Mesendoderm (in vitro differentiated cells): Measurements from ENCODE around the gene SNAPC2.

ENCODE experiments used
- DNase-seq: peaks from one replicate; pipeline ENCODE4 v3.0.0; 2013
- H2AK5ac ChIP-seq: 2 replicates; pipeline ENCODE4 v1.6.1; 2013; ENCODE audit warnings: low read length, inconsistent platforms
- H2BK120ac ChIP-seq: 2 replicates; pipeline ENCODE4 v1.6.1; 2013; ENCODE audit warnings: low read depth, mild to moderate bottlenecking, low read length, moderate library complexity, mixed read lengths
- H2BK15ac ChIP-seq: replicated peaks from 2 replicates; pipeline ENCODE4 v1.6.1; 2013; ENCODE audit warnings: low read depth, mild to moderate bottlenecking, moderate library complexity
- H2BK5ac ChIP-seq: 2 replicates; pipeline ENCODE4 v1.6.1; 2013; ENCODE audit warnings: low read length, inconsistent platforms
- H3K18ac ChIP-seq: 2 replicates; pipeline ENCODE4 v1.6.1; 2013; ENCODE audit warnings: mild to moderate bottlenecking, low read length, mixed read lengths
- H3K23ac ChIP-seq: one replicate; pipeline ENCODE4 v1.6.1; 2013; ENCODE audit warnings: low read length
- H3K27ac ChIP-seq: 2 replicates; pipeline ENCODE4 v1.5.1; 2013; ENCODE audit warnings: low read depth, mild to moderate bottlenecking, inconsistent platforms, low read length, moderate library complexity
- H3K27me3 ChIP-seq: 2 replicates; pipeline ENCODE4 v1.6.1; 2013; ENCODE audit warnings: low read length, control low read depth, mild to moderate bottlenecking, inconsistent platforms; ENCODE audit not compliant: insufficient read depth, poor library complexity
- H3K36me3 ChIP-seq: 2 replicates; pipeline ENCODE4 v1.6.1; 2013; ENCODE audit warnings: low read length, inconsistent platforms; ENCODE audit not compliant: control insufficient read depth, insufficient read depth
- H3K4ac ChIP-seq: one replicate; pipeline ENCODE4 v1.6.1; 2013; ENCODE audit warnings: low read depth, mild to moderate bottlenecking, low read length, moderate library complexity
- H3K4me1 ChIP-seq: 2 replicates; pipeline ENCODE4 v1.6.1; 2013; ENCODE audit warnings: low read depth, low read length, inconsistent platforms; ENCODE audit not compliant: control insufficient read depth
- H3K4me2 ChIP-seq: 2 replicates; pipeline ENCODE4 v1.6.1; 2013; ENCODE audit warnings: low read length
- H3K4me3 ChIP-seq: 2 replicates; pipeline ENCODE4 v1.5.1; 2013; ENCODE audit warnings: mild to moderate bottlenecking, low read length
- H3K56ac ChIP-seq: one replicate; pipeline ENCODE4 v1.6.1; 2013; ENCODE audit warnings: low read length
- H3K79me1 ChIP-seq: 2 replicates; pipeline ENCODE4 v1.6.1; 2013; ENCODE audit warnings: low read length, inconsistent platforms
- H3K79me2 ChIP-seq: 2 replicates; pipeline ENCODE4 v1.6.1; 2013; ENCODE audit warnings: mild to moderate bottlenecking, low read length; ENCODE audit not compliant: control insufficient read depth, insufficient read depth
- H3K9ac ChIP-seq: 2 replicates; pipeline ENCODE4 v1.6.1; 2013; ENCODE audit warnings: low read length, inconsistent platforms
- H4K5ac ChIP-seq: one replicate; pipeline ENCODE4 v1.6.1; 2013; ENCODE audit warnings: low read length
- H4K8ac ChIP-seq: one replicate; pipeline ENCODE4 v1.6.1; 2013; ENCODE audit warnings: low read depth, mild to moderate bottlenecking, control low read depth, low read length, moderate library complexity
- WGBS: extraction: QIAGEN DNeasy Blood & Tissue Kit; methylation state at CpG from one replicate; pipeline ENCODE4 v1.1.7; 2013; ENCODE audit warnings: low lambda C conversion rate, missing lambda C conversion rate; ENCODE audit not compliant: insufficient coverage; ENCODE audit errors: extremely low coverage; 5-methylcytosine and 5-hydroxymethylcytosine counted together

Gene SNAPC2

GRCh38 chr19:7905859-7906258 is 14.3 kb upstream of the SNAPC2 start:
- no peak overlapping the region for H4K5ac ChIP-seq
- no peak overlapping the region for H2BK120ac ChIP-seq
- H2BK15ac ChIP-seq, result no peak overlapping the region
- H3K23ac ChIP-seq, result no peak overlapping the region
- H3K36me3 ChIP-seq, result no peaks in the 10 kb centered on the region
- DNase-seq, result no peak
- peaks cover 16% of the 10 kb centered on the region for H3K79me1 ChIP-seq
- no peak overlapping the region for H3K4me2 ChIP-seq
- no peak overlapping the region for H3K18ac ChIP-seq
- H3K4ac ChIP-seq, result no peak overlapping the region
- H3K27ac ChIP-seq, result no peak overlapping the region
- no peak overlapping the region for H2AK5ac ChIP-seq
- no peak overlapping the region for H3K9ac ChIP-seq
- no peak overlapping the region for H3K4me3 ChIP-seq
- no peak overlapping the region for H2BK5ac ChIP-seq
- peaks cover 6% of the 10 kb centered on the region for H3K4me1 ChIP-seq
- H3K56ac ChIP-seq, result no peak overlapping the region
- no CpG with 5 or more reads among the region's 10 CpGs for WGBS
- no peaks in the 10 kb centered on the region for H3K27me3 ChIP-seq
- H4K8ac ChIP-seq, result no peak overlapping the region
- H3K79me2 ChIP-seq, result peaks cover 11% of the 10 kb centered on the region

GRCh38 chr19:7907122-7907521 is 13.0 kb upstream of the SNAPC2 start:
- Histone ChIP-seq H2BK15ac (no peak overlapping the region), H3K9ac (no peak overlapping the region), H3K4me3 (no peak overlapping the region), H4K8ac (no peak overlapping the region), H3K79me2 (peaks cover 11% of the 10 kb centered on the region), H3K27me3 (no peaks in the 10 kb centered on the region), H2BK120ac (no peak overlapping the region), H3K4me1 (peaks cover 6% of the 10 kb centered on the region), H2AK5ac (no peak overlapping the region), H3K4ac (no peak overlapping the region), H3K4me2 (no peak overlapping the region), H3K27ac (no peak overlapping the region), H3K36me3 (peaks cover under 1% of the 10 kb centered on the region), H3K18ac (no peak overlapping the region), H2BK5ac (no peak overlapping the region), H3K23ac (no peak overlapping the region), H3K56ac (no peak overlapping the region), H4K5ac (no peak overlapping the region), H3K79me1 (peaks cover 16% of the 10 kb centered on the region)
- WGBS, result no CpG with 5 or more reads among the region's 19 CpGs
- DNase-seq, result no peak

- H3K9ac ChIP-seq, result no peak overlapping the region
- no peak overlapping the region for H4K8ac ChIP-seq
- H3K23ac ChIP-seq, result no peak overlapping the region
- peaks cover 11% of the 10 kb centered on the region for H3K79me2 ChIP-seq
- peaks cover 2% of the 10 kb centered on the region for H3K36me3 ChIP-seq
- no peaks in the 10 kb centered on the region for H3K27me3 ChIP-seq
- no peak overlapping the region for H4K5ac ChIP-seq
- H3K4me3 ChIP-seq, result no peak overlapping the region
- peaks cover 6% of the 10 kb centered on the region for H3K4me1 ChIP-seq
- no CpG with 5 or more reads among the region's 11 CpGs for WGBS
- H3K4ac ChIP-seq, result no peak overlapping the region
- no peak overlapping the region for H2BK5ac ChIP-seq
- no peak overlapping the region for H2BK15ac ChIP-seq
- no peak overlapping the region for H2BK120ac ChIP-seq
- H3K79me1 ChIP-seq, result peaks cover 16% of the 10 kb centered on the region
- H3K18ac ChIP-seq, result no peak overlapping the region
- H3K56ac ChIP-seq, result no peak overlapping the region
- H3K27ac ChIP-seq, result no peak overlapping the region
- no peak overlapping the region for H2AK5ac ChIP-seq
- DNase-seq, result no peak
- no peak overlapping the region for H3K4me2 ChIP-seq
Observed at GRCh38 chr19:7907544-7907943, 12.6 kb upstream of the SNAPC2 start.

GRCh38 chr19:7908078-7908699 is 11.9 kb upstream of the SNAPC2 start:
- Histone ChIP-seq H4K5ac (no peak overlapping the region), H3K79me1 (peaks cover 16% of the 10 kb centered on the region), H3K23ac (no peak overlapping the region), H2BK120ac (no peak overlapping the region), H4K8ac (no peak overlapping the region), H3K4ac (no peak overlapping the region), H3K4me1 (peaks cover 2% of the 10 kb centered on the region), H3K56ac (no peak overlapping the region), H3K9ac (no peak overlapping the region), H3K27ac (no peak overlapping the region), H3K18ac (no peak overlapping the region), H3K4me3 (no peak overlapping the region), H3K27me3 (no peaks in the 10 kb centered on the region), H3K79me2 (peaks cover 11% of the 10 kb centered on the region), H2AK5ac (no peak overlapping the region), H2BK5ac (no peak overlapping the region), H2BK15ac (no peak overlapping the region), H3K4me2 (no peak overlapping the region), H3K36me3 (peaks cover 3% of the 10 kb centered on the region)
- no CpG with 5 or more reads among the region's 14 CpGs for WGBS
- no peak for DNase-seq

GRCh38 chr19:7908742-7909461 is 11.2 kb upstream of the SNAPC2 start:
- Histone ChIP-seq H2BK120ac (no peak overlapping the region), H3K4ac (no peak overlapping the region), H2AK5ac (no peak overlapping the region), H3K23ac (no peak overlapping the region), H3K4me1 (peaks cover 2% of the 10 kb centered on the region), H3K36me3 (peaks cover 3% of the 10 kb centered on the region), H2BK15ac (no peak overlapping the region), H3K18ac (no peak overlapping the region), H3K4me2 (no peak overlapping the region), H3K9ac (no peak overlapping the region), H3K79me1 (peaks cover 16% of the 10 kb centered on the region), H3K79me2 (peaks cover 11% of the 10 kb centered on the region), H3K4me3 (no peak overlapping the region), H4K5ac (no peak overlapping the region), H3K56ac (no peak overlapping the region), H3K27me3 (no peaks in the 10 kb centered on the region), H3K27ac (no peak overlapping the region), H2BK5ac (no peak overlapping the region), H4K8ac (no peak overlapping the region)
- no peak for DNase-seq
- WGBS, result no CpG with 5 or more reads among the region's 19 CpGs
